Measurements from ENCODE around the gene MCOLN3. TPM values are rescaled to one million over a fixed set of nuclear protein-coding genes. Genes with fewer than 3 reads are reported as not detected.

The MCOLN3 gene
- total and polyA plus RNA-seq, 9 of the 15 experiments (the other 6 are each of a cell fraction or from before 2014, with no cell fraction given) = 0.04 to 0.05 TPM; not detected in 7

DNA sequence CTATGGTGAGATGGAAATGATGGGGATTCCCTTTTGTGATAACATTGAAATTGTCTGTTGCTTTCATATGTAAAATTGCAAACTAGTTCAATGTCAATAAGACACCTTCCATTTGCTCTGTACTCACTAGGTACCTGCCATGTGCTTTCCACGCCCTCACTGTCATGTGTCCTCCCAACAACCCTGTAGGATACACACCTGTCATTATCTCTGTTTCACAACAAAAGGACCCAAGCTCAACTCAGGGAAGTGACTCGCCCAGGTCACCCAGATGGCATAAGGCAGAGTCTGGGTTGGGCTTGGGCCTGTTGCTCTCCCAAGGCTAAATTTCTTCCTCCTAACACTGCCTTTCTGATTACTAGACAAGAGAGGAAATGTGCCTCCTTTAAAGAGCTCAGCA lies 45.3 kb upstream of the MCOLN3 start:
- ChIA-PET POLR2A (no interaction called here), CTCF (ENCODE audit: low intra/inter-chr PET ratio) (no interaction called here)
- Histone ChIP-seq H3K9me1 (ENCODE audit: control insufficient read depth, insufficient read depth, low read length) (no peaks in the 10 kb centered on the region), H4K20me1 (replicated peaks; ENCODE audit: control insufficient read depth, insufficient read depth, low read length) (no peaks in the 10 kb centered on the region), H2AFZ (ENCODE audit: low read depth, low read length) (no peak overlapping the region), H3K9ac (ENCODE audit: insufficient read depth in 1 of 2, low read depth in 2 of 2, low read length in 2 of 2) (no peak overlapping the region), H3K27ac (ENCODE audit: extremely low read depth, low read depth, low read length) (no peak overlapping the region), H3K4me3 (no peak overlapping the region), H3K4me1 (replicated peaks in 1 of 2; ENCODE audit: control insufficient read depth in 2 of 2, insufficient read depth in 2 of 2, low read length in 2 of 2) (no peaks in the 10 kb centered on the region), H3K4me2 (ENCODE audit: insufficient read depth, low read length) (no peak overlapping the region), H3K9me3 (replicated peaks; ENCODE audit: control insufficient read depth, insufficient read depth, low read depth, low read length) (no peaks in the 10 kb centered on the region), H3K36me3 (ENCODE audit: control insufficient read depth, insufficient read depth, low read length) (no peaks in the 10 kb centered on the region), H3K27me3 (ENCODE audit: control insufficient read depth in 2 of 2, insufficient read depth in 2 of 2, low read length in 2 of 2) (peaks cover 4 to 5% of the 10 kb centered on the region in 2 experiments; a peak in 3 of 5 replicates), H3K79me2 (ENCODE audit: control insufficient read depth, insufficient read depth, low read length) (no peaks in the 10 kb centered on the region)
- BruUV-seq (replicated peaks) = no TSS peak
- in situ Hi-C loops (cut with MboI) (no loop called here), intact Hi-C loops (cut with micrococcal nuclease) (loop anchor here (5.0 kb wide), 1 partner anchor 151 kb away; no protein-coding TSS in a partner anchor)
- no peak for FAIRE-seq
- ATAC-seq = no peak
- WGBS (ENCODE audit: insufficient coverage, low coverage, missing lambda C conversion rate) = 7% methylated on average over 2 of the region's 2 CpGs
- DNase-seq (ENCODE audit: extremely low read depth in 1 of 4, low spot score in 3 of 4) = no peak
- TF ChIP-seq, protein P1, sequence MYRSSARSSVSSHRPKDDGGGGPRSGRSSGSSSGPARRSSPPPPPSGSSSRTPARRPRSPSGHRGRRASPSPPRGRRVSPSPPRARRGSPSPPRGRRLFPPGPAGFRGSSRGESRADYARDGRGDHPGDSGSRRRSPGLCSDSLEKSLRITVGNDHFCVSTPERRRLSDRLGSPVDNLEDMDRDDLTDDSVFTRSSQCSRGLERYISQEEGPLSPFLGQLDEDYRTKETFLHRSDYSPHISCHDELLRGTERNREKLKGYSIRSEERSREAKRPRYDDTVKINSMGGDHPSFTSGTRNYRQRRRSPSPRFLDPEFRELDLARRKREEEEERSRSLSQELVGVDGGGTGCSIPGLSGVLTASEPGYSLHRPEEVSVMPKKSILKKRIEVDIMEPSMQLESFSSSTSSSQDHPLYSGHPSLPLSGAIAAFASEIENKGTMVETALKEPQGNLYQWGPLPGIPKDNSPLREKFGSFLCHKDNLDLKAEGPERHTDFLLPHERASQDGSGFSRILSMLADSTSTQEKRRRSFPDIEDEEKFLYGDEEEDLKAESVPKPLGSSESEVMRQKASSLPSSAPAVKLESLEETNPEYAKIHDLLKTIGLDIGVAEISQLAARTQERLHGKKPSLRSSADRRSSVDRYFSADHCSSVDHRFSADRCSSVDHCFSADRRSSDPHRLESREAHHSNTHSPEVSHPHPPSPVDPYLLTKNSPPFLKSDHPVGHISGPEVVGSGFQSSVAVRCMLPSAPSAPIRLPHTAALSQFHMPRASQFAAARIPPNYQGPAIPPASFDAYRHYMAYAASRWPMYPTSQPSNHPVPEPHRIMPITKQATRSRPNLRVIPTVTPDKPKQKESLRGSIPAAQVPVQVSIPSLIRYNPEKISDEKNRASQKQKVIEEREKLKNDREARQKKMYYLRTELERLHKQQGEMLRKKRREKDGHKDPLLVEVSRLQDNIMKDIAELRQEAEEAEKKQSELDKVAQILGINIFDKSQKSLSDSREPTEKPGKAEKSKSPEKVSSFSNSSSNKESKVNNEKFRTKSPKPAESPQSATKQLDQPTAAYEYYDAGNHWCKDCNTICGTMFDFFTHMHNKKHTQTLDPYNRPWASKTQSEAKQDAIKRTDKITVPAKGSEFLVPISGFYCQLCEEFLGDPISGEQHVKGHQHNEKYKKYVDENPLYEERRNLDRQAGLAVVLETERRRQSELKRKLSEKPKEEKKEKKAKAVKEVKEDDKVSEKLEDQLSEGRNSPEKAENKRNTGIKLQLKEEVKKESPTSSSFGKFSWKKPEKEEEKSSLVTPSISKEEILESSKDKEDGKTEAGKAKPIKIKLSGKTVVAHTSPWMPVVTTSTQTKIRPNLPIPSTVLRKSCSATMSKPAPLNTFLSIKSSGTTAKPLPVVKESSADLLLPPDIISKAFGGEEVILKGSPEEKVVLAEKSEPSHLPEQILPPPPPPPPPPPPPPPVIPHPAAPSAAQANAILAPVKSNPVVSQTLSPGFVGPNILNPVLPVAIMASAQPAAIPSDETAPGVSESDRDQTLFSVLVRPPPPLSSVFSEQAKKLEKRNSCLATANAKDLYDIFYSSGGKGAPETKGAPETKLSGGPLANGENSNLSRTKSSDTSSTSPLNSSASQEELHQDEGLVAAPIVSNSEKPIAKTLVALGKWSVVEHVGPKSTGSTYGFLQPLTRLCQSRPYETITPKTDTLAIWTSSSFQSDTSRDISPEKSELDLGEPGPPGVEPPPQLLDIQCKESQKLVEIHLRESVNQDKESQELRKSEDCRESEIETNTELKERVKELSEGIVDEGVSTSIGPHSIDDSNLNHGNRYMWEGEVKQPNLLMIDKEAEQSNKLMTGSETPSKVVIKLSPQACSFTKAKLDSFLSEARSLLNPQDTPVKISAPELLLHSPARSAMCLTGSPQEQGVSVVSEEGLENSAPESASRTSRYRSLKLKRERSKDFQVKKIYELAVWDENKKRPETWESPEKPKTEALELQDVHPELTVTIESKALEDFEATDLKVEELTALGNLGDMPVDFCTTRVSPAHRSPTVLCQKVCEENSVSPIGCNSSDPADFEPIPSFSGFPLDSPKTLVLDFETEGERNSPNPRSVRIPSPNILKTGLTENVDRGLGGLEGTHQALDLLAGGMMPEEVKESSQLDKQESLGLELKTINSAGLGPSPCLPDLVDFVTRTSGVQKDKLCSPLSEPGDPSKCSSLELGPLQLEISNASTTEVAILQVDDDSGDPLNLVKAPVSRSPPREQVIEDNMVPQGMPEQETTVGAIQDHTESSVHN (IDR thresholded peaks at IDR 0.05; ENCODE audit: borderline replicate concordance in 1 of 2, low read depth in 1 of 2) = no peak
- TF ChIP-seq, protein P2, sequence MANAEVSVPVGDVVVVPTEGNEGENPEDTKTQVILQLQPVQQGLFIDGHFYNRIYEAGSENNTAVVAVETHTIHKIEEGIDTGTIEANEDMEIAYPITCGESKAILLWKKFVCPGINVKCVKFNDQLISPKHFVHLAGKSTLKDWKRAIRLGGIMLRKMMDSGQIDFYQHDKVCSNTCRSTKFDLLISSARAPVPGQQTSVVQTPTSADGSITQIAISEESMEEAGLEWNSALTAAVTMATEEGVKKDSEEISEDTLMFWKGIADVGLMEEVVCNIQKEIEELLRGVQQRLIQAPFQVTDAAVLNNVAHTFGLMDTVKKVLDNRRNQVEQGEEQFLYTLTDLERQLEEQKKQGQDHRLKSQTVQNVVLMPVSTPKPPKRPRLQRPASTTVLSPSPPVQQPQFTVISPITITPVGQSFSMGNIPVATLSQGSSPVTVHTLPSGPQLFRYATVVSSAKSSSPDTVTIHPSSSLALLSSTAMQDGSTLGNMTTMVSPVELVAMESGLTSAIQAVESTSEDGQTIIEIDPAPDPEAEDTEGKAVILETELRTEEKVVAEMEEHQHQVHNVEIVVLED (CRISPR knock-in tag; IDR thresholded peaks at IDR 0.05) = no peak
- TF ChIP-seq, protein P3, sequence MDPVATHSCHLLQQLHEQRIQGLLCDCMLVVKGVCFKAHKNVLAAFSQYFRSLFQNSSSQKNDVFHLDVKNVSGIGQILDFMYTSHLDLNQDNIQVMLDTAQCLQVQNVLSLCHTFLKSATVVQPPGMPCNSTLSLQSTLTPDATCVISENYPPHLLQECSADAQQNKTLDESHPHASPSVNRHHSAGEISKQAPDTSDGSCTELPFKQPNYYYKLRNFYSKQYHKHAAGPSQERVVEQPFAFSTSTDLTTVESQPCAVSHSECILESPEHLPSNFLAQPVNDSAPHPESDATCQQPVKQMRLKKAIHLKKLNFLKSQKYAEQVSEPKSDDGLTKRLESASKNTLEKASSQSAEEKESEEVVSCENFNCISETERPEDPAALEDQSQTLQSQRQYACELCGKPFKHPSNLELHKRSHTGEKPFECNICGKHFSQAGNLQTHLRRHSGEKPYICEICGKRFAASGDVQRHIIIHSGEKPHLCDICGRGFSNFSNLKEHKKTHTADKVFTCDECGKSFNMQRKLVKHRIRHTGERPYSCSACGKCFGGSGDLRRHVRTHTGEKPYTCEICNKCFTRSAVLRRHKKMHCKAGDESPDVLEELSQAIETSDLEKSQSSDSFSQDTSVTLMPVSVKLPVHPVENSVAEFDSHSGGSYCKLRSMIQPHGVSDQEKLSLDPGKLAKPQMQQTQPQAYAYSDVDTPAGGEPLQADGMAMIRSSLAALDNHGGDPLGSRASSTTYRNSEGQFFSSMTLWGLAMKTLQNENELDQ (CRISPR knock-in tag; IDR thresholded peaks at IDR 0.05; ENCODE audit: borderline replicate concordance) = no peak
- no peak for TF ChIP-seq NR3C1 (CRISPR knock-in tag; IDR thresholded peaks at IDR 0.05)
- TF ChIP-seq, protein P4, sequence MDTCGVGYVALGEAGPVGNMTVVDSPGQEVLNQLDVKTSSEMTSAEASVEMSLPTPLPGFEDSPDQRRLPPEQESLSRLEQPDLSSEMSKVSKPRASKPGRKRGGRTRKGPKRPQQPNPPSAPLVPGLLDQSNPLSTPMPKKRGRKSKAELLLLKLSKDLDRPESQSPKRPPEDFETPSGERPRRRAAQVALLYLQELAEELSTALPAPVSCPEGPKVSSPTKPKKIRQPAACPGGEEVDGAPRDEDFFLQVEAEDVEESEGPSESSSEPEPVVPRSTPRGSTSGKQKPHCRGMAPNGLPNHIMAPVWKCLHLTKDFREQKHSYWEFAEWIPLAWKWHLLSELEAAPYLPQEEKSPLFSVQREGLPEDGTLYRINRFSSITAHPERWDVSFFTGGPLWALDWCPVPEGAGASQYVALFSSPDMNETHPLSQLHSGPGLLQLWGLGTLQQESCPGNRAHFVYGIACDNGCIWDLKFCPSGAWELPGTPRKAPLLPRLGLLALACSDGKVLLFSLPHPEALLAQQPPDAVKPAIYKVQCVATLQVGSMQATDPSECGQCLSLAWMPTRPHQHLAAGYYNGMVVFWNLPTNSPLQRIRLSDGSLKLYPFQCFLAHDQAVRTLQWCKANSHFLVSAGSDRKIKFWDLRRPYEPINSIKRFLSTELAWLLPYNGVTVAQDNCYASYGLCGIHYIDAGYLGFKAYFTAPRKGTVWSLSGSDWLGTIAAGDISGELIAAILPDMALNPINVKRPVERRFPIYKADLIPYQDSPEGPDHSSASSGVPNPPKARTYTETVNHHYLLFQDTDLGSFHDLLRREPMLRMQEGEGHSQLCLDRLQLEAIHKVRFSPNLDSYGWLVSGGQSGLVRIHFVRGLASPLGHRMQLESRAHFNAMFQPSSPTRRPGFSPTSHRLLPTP (IDR thresholded peaks at IDR 0.05; ENCODE audit: borderline replicate concordance, extremely low read depth, insufficient read length) = no peak
